HG02870 (cell line): Measurements from ENCODE around the gene RNF213.

Experiments used
- ATAC-seq: cut with Tn5 transposase; IDR thresholded peaks from one replicate; pipeline ENCODE4 v1.9.1; 2021; ENCODE audit warnings: mild to moderate bottlenecking, moderate library complexity; ENCODE audit not compliant: unreplicated experiment

The RNF213 gene

GRCh38 chr17:80363518-80364090, 103.0 kb downstream of the RNF213 start:
- ATAC-seq = no peak

GRCh38 chr17:80364091-80364691, 103.5 kb downstream of the RNF213 start:
- no peak for ATAC-seq

- ATAC-seq = no peak
Measured at GRCh38 chr17:80365001-80365965, 104.6 kb downstream of the RNF213 start.

GRCh38 chr17:80365983-80366382, 105.3 kb downstream of the RNF213 start:
- no peak for ATAC-seq

GRCh38 chr17:80367503-80367902, 106.9 kb downstream of the RNF213 start:
- no peak for ATAC-seq

GRCh38 chr17:80371196-80371595, 110.5 kb downstream of the RNF213 start:
- ATAC-seq = no peak

- ATAC-seq = no peak
Measured at GRCh38 chr17:80372456-80372855, 111.8 kb downstream of the RNF213 start.

GRCh38 chr17:80372922-80373570, 112.4 kb downstream of the RNF213 start:
- no peak for ATAC-seq

- ATAC-seq = no peak
Measured at GRCh38 chr17:80374039-80374731, 113.5 kb downstream of the RNF213 start.

GRCh38 chr17:80374732-80375585, 114.3 kb downstream of the RNF213 start:
- no peak for ATAC-seq

GRCh38 chr17:80376531-80376930, 115.9 kb downstream of the RNF213 start:
- no peak for ATAC-seq

- ATAC-seq = no peak
Measured at GRCh38 chr17:80377798-80378197, 117.1 kb downstream of the RNF213 start.

GRCh38 chr17:80379348-80379747, 118.7 kb downstream of the RNF213 start:
- no peak for ATAC-seq

GRCh38 chr17:80380068-80380467, 119.4 kb downstream of the RNF213 start:
- ATAC-seq = no peak

- ATAC-seq = no peak
Measured at GRCh38 chr17:80380555-80381002, 119.9 kb downstream of the RNF213 start.

GRCh38 chr17:80381416-80381923, 120.8 kb downstream of the RNF213 start:
- no peak for ATAC-seq

- no peak for ATAC-seq
Measured at GRCh38 chr17:80382446-80382845, 121.8 kb downstream of the RNF213 start.

GRCh38 chr17:80382956-80383355, 122.3 kb downstream of the RNF213 start:
- no peak for ATAC-seq
